Parathyroid adenoma (tissue), 2 donors: ENCODE results near the gene SYTL2.

Experiments used
- H2AFZ ChIP-seq: fragments of 300-600 bp; sonication (generic); one replicate; pipeline ENCODE4 v1.7.0; 2017; ENCODE audit warnings: antibody characterized with exemption, mild to moderate bottlenecking
- H3K27ac ChIP-seq: fragments of 300-600 bp; sonication (generic); one replicate; pipeline ENCODE4 v1.7.0; 2017
- H3K27me3 ChIP-seq: fragments of 300-600 bp; sonication (generic); one replicate; pipeline ENCODE4 v1.7.0; 2017; ENCODE audit warnings: low read length; ENCODE audit not compliant: control insufficient read depth, insufficient read depth
- H3K36me3 ChIP-seq: fragments of 300-600 bp; sonication (generic); one replicate; pipeline ENCODE4 v1.7.0; 2017; ENCODE audit warnings: low read length; ENCODE audit not compliant: control insufficient read depth, insufficient read depth
- H3K4me1 ChIP-seq: fragments of 300-600 bp; sonication (generic); one replicate; pipeline ENCODE4 v1.7.0; 2017; ENCODE audit warnings: control low read depth
- H3K4me2 ChIP-seq: fragments of 300-600 bp; sonication (generic); one replicate; pipeline ENCODE4 v1.7.0; 2017; ENCODE audit warnings: low read length
- H3K4me3 ChIP-seq: fragments of 300-600 bp; sonication (generic); one replicate; pipeline ENCODE4 v1.7.0; 2017; ENCODE audit warnings: low read depth, low read length
- H3K79me2 ChIP-seq: fragments of 300-600 bp; sonication (generic); one replicate; pipeline ENCODE4 v1.7.0; 2017; ENCODE audit warnings: control low read depth
- H3K9ac ChIP-seq: fragments of 300-600 bp; sonication (generic); one replicate; pipeline ENCODE4 v1.7.0; 2017; ENCODE audit warnings: mild to moderate bottlenecking
- H3K9me3 ChIP-seq: fragments of 300-600 bp; sonication (generic); one replicate; pipeline ENCODE4 v1.7.0; 2017; ENCODE audit warnings: low read length; ENCODE audit not compliant: control insufficient read depth
- TF ChIP-seq, protein P1 (sequence below): fragments of 300-600 bp; sonication (generic); IDR thresholded peaks from one replicate; pipeline ENCODE4 v1.7.0; 2017; ENCODE audit warnings: antibody characterized with exemption, mild to moderate bottlenecking
- donor health status: primary hyperparathyroidism.

SYTL2 gene

GRCh38 chr11:85721191-85721590 is 89.8 kb downstream of the SYTL2 start:
- Histone ChIP-seq H3K4me2 (no peak overlapping the region), H3K9me3 (no peaks in the 10 kb centered on the region), H3K79me2 (no peaks in the 10 kb centered on the region), H3K4me1 (no peaks in the 10 kb centered on the region), H3K27ac (no peak overlapping the region), H2AFZ (no peak overlapping the region), H3K9ac (no peak overlapping the region), H3K4me3 (no peak overlapping the region), H3K27me3 (no peaks in the 10 kb centered on the region), H3K36me3 (no peaks in the 10 kb centered on the region)
- TF ChIP-seq, protein P1, sequence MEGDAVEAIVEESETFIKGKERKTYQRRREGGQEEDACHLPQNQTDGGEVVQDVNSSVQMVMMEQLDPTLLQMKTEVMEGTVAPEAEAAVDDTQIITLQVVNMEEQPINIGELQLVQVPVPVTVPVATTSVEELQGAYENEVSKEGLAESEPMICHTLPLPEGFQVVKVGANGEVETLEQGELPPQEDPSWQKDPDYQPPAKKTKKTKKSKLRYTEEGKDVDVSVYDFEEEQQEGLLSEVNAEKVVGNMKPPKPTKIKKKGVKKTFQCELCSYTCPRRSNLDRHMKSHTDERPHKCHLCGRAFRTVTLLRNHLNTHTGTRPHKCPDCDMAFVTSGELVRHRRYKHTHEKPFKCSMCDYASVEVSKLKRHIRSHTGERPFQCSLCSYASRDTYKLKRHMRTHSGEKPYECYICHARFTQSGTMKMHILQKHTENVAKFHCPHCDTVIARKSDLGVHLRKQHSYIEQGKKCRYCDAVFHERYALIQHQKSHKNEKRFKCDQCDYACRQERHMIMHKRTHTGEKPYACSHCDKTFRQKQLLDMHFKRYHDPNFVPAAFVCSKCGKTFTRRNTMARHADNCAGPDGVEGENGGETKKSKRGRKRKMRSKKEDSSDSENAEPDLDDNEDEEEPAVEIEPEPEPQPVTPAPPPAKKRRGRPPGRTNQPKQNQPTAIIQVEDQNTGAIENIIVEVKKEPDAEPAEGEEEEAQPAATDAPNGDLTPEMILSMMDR, result no peak

DNA sequence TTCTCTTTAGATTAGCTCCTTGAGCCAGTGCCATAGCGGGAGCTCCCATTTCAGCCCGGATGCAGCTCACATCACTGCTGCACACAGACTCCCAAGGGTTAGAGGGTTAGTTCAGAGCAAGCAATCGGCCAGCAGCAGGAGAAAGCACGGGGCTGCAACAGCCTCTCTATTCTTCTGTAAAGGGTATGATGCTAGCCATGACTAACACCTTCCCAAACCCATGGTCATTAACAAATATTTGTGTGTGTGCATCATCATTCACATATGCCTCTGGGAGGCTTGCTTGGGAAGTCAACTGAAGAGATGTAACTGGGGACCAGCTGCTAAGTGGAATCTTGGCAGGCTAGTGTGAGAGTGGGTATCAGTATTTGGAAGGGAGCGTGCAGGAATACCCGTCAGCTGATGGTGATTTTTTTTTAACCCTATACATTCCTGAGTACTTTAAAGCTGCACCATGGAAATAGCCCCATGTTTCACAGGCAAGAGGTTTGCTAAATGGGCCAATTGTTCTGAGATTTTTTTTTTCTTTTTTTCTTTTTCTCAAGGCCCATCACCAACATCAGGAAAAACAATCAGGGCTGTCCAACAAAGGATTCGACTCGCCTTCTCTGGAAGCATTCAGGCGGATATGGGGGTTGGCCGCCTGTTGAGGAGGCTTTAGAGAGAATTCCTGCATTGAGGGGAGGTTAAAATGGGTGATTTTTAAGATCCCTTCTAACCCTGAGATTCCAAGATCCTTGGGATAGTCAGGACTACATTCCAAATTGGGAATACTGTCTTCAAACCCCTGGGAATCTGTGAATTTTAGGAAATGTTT is 91.7 kb downstream of the SYTL2 start:
- Histone ChIP-seq H2AFZ (no peak overlapping the region), H3K4me3 (no peak overlapping the region), H3K4me2 (no peak overlapping the region), H3K27me3 (no peaks in the 10 kb centered on the region), H3K27ac (no peak overlapping the region), H3K36me3 (no peaks in the 10 kb centered on the region), H3K9me3 (no peaks in the 10 kb centered on the region), H3K9ac (no peak overlapping the region), H3K79me2 (no peaks in the 10 kb centered on the region), H3K4me1 (no peaks in the 10 kb centered on the region)
- TF ChIP-seq, protein P1, result no peak

- Histone ChIP-seq H2AFZ (no peak overlapping the region), H3K27ac (no peak overlapping the region), H3K9ac (no peak overlapping the region)
Observed at GRCh38 chr11:85718126-85718943, 92.6 kb downstream of the SYTL2 start.

GRCh38 chr11:85717429-85717828 is 93.5 kb downstream of the SYTL2 start:
- Histone ChIP-seq H3K27me3 (no peaks in the 10 kb centered on the region), H3K4me3 (no peak overlapping the region), H2AFZ (no peak overlapping the region), H3K4me1 (no peaks in the 10 kb centered on the region), H3K27ac (no peak overlapping the region), H3K36me3 (no peaks in the 10 kb centered on the region), H3K9me3 (no peaks in the 10 kb centered on the region), H3K79me2 (no peaks in the 10 kb centered on the region), H3K4me2 (no peak overlapping the region), H3K9ac (no peak overlapping the region)
- TF ChIP-seq, protein P1, result no peak

More at GRCh38 chr11:85718126-85718943, 92.6 kb downstream of the SYTL2 start:
- no peaks in the 10 kb centered on the region for H3K36me3 ChIP-seq
- no peak overlapping the region for H3K4me3 ChIP-seq
- no peaks in the 10 kb centered on the region for H3K4me1 ChIP-seq
- H3K4me2 ChIP-seq, result no peak overlapping the region
- H3K79me2 ChIP-seq, result no peaks in the 10 kb centered on the region
- H3K27me3 ChIP-seq, result no peaks in the 10 kb centered on the region
- TF ChIP-seq, protein P1, result no peak
- no peaks in the 10 kb centered on the region for H3K9me3 ChIP-seq
